Omental fat pad (tissue), 4 donors: Measurements from ENCODE around the gene NAV3. TPM values are rescaled to one million over a fixed set of nuclear protein-coding genes. Genes with fewer than 3 reads are reported as not detected.

ENCODE experiments used
- ATAC-seq: fragments of 150-250 bp; one replicate; pipeline ENCODE4 v1.9.1; 2016; ENCODE audit warnings: mild to moderate bottlenecking, moderate library complexity; ENCODE audit not compliant: low FRiP score
- DNase-seq: peaks from one replicate; pipeline ENCODE4 v3.0.0-alpha.2; 2019; ENCODE audit warnings: low spot score
- CTCF ChIP-seq, 3 donors: fragments of 450-650 bp; IDR thresholded peaks; one replicate each; pipeline ENCODE4 v1.5.1; 2016 to 2017; ENCODE audit warnings: antibody characterized with exemption in 3 of 3, mild to moderate bottlenecking in 3 of 3, moderate library complexity in 2 of 3
- total RNA-seq, 4 donors: library from RNA; depleted of rRNA; stranded (reverse); fragments of >200 nt; gene quantifications; one replicate each; pipeline ENCODE4 v1.1.0, GENCODE V29; 2016

Gene NAV3
- total RNA-seq, 4 donors from 2014 or later: 12.5 to 24.3 (median 15.3) TPM

- DNase-seq (no peak), ATAC-seq (no peak)
- TF ChIP-seq CTCF (IDR thresholded peaks at IDR 0.05): no peak
These were observed 348.7 kb downstream of the NAV3 start for GRCh38 chr12:78179346-78179745.

- no peak for ATAC-seq
- DNase-seq: no peak
- TF ChIP-seq CTCF (IDR thresholded peaks at IDR 0.05): no peak
These were observed 351.0 kb downstream of the NAV3 start for GRCh38 chr12:78181544-78182162.

- no peak for TF ChIP-seq CTCF (IDR thresholded peaks at IDR 0.05)
- DNase-seq: no peak
- ATAC-seq: no peak
These were observed 353.1 kb downstream of the NAV3 start for GRCh38 chr12:78183824-78184223.

GRCh38 chr12:78185109-78185508 lies 354.4 kb downstream of the NAV3 start:
- no peak for ATAC-seq
- no peak for DNase-seq
- TF ChIP-seq CTCF (IDR thresholded peaks at IDR 0.05): no peak

GRCh38 chr12:78185651-78186050 lies 355.0 kb downstream of the NAV3 start:
- no peak for DNase-seq
- ATAC-seq: no peak
- no peak for TF ChIP-seq CTCF (IDR thresholded peaks at IDR 0.05)

- ATAC-seq (no peak), DNase-seq (no peak)
- TF ChIP-seq CTCF (IDR thresholded peaks at IDR 0.05): no peak
These were observed 356.0 kb downstream of the NAV3 start for GRCh38 chr12:78186670-78187069.

GRCh38 chr12:78187741-78188140 lies 357.0 kb downstream of the NAV3 start:
- ATAC-seq: no peak
- DNase-seq: no peak
- TF ChIP-seq CTCF (IDR thresholded peaks at IDR 0.05): no peak
